Measurements from ENCODE around the gene SLC66A3.

DNA sequence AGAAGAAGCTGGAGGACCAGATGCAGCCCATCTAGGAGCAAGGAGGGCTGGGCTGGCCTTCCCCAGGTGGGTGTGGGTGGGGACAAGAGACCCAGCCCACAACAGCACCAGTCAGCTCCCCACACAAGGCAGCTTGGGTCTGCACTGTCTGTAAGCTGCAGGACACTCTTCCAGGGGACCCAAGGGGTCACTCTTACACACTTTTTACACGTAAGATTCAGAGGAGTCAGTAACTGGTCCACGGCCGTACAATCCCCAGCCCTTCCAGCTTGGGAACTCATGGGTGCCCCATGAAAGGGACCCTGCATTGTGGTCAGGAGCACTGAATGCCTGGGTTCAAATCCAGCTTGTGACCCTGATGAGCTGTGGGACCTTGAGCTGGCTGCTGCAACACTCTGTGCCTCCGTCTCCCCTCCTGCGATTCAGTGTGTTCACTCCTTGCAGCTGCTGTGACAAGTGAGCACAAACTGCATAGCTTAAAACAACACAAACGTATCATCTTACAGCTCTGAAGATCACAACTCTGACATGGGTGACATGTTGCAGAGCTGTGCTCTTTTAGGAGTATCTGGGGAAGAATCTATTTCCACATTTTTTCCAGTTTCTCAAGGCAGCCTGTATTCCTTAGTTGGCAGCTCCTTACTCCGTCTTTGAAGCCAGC, 11.1 kb upstream of the SLC66A3 start:
- TF ChIP-seq CTCF (IDR thresholded peaks at IDR 0.05) (no peak), POLR2A (IDR thresholded peaks at IDR 0.05) (no peak)
